Activated CD8-positive, alpha-beta T cell treated with anti-CD3 and anti-CD28 coated beads for 36 hours (primary cell): ENCODE results near the gene STXBP1. TPM values are rescaled to one million over a fixed set of nuclear protein-coding genes. Genes with fewer than 3 reads are reported as not detected.

Experiments
- ATAC-seq: fragments of 200-7000 bp; cut with Tn5 transposase; one replicate; pipeline ENCODE4 v1.10.0; 2021; ENCODE audit warnings: mild to moderate bottlenecking, moderate library complexity
- CTCF ChIA-PET: fragments of 350-600 bp; sonication (Branson Sonifier 250); formaldehyde crosslinking; loops from one replicate; lab custom pipeline; 2021; ENCODE audit warnings: antibody characterized with exemption; lab: Charles Lee
- POLR2A ChIA-PET: fragments of 350-600 bp; sonication (Branson Sonifier 250); formaldehyde crosslinking; loops from one replicate; lab custom pipeline; 2021; ENCODE audit warnings: antibody characterized with exemption; lab: Charles Lee
- DNase-seq: peaks from one replicate; pipeline ENCODE4 v3.0.0-alpha.2; 2020
- H3K27ac Mint-ChIP-seq: one replicate; pipeline ENCODE4 v1.8.0; 2021; ENCODE audit warnings: mild to moderate bottlenecking, mixed read lengths
- H3K27me3 Mint-ChIP-seq: one replicate; pipeline ENCODE4 v1.8.0; 2021; ENCODE audit warnings: mixed read lengths
- H3K36me3 Mint-ChIP-seq: one replicate; pipeline ENCODE4 v1.8.0; 2021; ENCODE audit warnings: low read depth, mixed read lengths
- H3K4me1 Mint-ChIP-seq: one replicate; pipeline ENCODE4 v1.8.0; 2021; ENCODE audit warnings: low read depth, mixed read lengths
- H3K4me3 Mint-ChIP-seq: one replicate; pipeline ENCODE4 v1.8.0; 2021; ENCODE audit warnings: mild to moderate bottlenecking, moderate library complexity, mixed read lengths
- H3K9me3 Mint-ChIP-seq: one replicate; pipeline ENCODE4 v1.8.0; 2021; ENCODE audit warnings: mixed read lengths
- CTCF ChIP-seq: fragments of 200-600 bp; IDR thresholded peaks from one replicate; pipeline ENCODE4 v1.8.0; 2022; ENCODE audit warnings: antibody characterized with exemption, mild to moderate bottlenecking
- intact Hi-C: fragments of 100-400 bp; cut with micrococcal nuclease; formaldehyde crosslinking; loops from one replicate; pipeline ENCODE4 v1.10.0; 2022
- total RNA-seq, 2 experiments: library from RNA; stranded (reverse); gene quantifications; one replicate each; pipeline ENCODE4 v1.2.3, GENCODE V29; 2021

The STXBP1 gene
- total RNA-seq, 2 experiments from 2014 or later: 19.2 to 23.5 TPM

- ATAC-seq (peak; percentile 92), DNase-seq (peak; percentile 99)
- peak within 1 kb of the TSS; percentile 86 for H3K27ac Mint-ChIP-seq
- peak; percentile 76 for TF ChIP-seq CTCF
- ChIA-PET POLR2A (interaction anchor here (0.6 to 2.6 kb wide), 23 partner anchors 8 to 284 kb away, joined by 3 to 13 read pairs (median 4); partner anchors contain the start of genes CDK9, LRSAM1, PTRH1 and RPL12), CTCF (interaction anchor here (0.6 to 5.1 kb wide), 81 partner anchors 8 to 291 kb away, joined by 3 to 62 read pairs (median 4); partner anchors contain the start of genes CDK9, CFAP157, ENG and PTRH1)
- H3K4me3 Mint-ChIP-seq: peak within 1 kb of the TSS; percentile 77
- no peaks in the 10 kb centered on the region for H3K27me3 Mint-ChIP-seq
- intact Hi-C loops: loop anchor here (5.0 to 10.0 kb wide), 4 partner anchors 47 to 230 kb away; no protein-coding TSS in a partner anchor
- peaks cover 2% of the 10 kb centered on the region for H3K36me3 Mint-ChIP-seq
- H3K9me3 Mint-ChIP-seq: no peaks in the 10 kb centered on the region
- H3K4me1 Mint-ChIP-seq: peaks cover 15% of the 10 kb centered on the region
These were observed 122.9 kb downstream of the STXBP1 start, which contains the start of gene TOR2A for GRCh38 chr9:127734747-127735529. TOR2A (minus strand) TSS chr9:127735294; CDS start chr9:127735270, 24 bp downstream.

- DNase-seq: no peak
- H3K27ac Mint-ChIP-seq: peak overlapping the region; percentile 86
These were observed 123.6 kb downstream of the STXBP1 start for GRCh38 chr9:127735530-127736185.

GRCh38 chr9:127738666-127739065 is 126.6 kb downstream of the STXBP1 start:
- Mint-ChIP-seq H3K36me3 (peaks cover 13% of the 10 kb centered on the region), H3K27me3 (no peaks in the 10 kb centered on the region), H3K4me3 (no peak overlapping the region), H3K27ac (no peak overlapping the region), H3K9me3 (no peaks in the 10 kb centered on the region), H3K4me1 (peaks cover 13% of the 10 kb centered on the region)
- intact Hi-C loops: loop anchor here (5.0 to 10.0 kb wide), 3 partner anchors 44 to 234 kb away; no protein-coding TSS in a partner anchor
- DNase-seq: no peak
- CTCF ChIA-PET: interaction anchor here (0.7 to 2.0 kb wide), 2 partner anchors 131 to 379 kb away, joined by 3 to 6 read pairs; no protein-coding TSS in a partner anchor
- POLR2A ChIA-PET: no interaction called here
- no peak for TF ChIP-seq CTCF
- no peak for ATAC-seq

More at GRCh38 chr9:127735530-127736185, 123.6 kb downstream of the STXBP1 start:
- CTCF ChIA-PET: interaction anchor here (0.7 to 5.1 kb wide), 45 partner anchors 8 to 290 kb away, joined by 3 to 62 read pairs (median 7); partner anchors contain the start of genes CDK9, CFAP157, ENG and PTRH1
- Mint-ChIP-seq H3K4me1 (peaks cover 15% of the 10 kb centered on the region), H3K36me3 (peaks cover 2% of the 10 kb centered on the region), H3K4me3 (peak overlapping the region; percentile 77), H3K9me3 (no peaks in the 10 kb centered on the region), H3K27me3 (no peaks in the 10 kb centered on the region)
- POLR2A ChIA-PET: interaction anchor here (0.8 to 2.2 kb wide), 9 partner anchors 9 to 185 kb away, joined by 4 to 13 read pairs (median 8); partner anchors contain the start of genes CDK9, PTRH1, SH2D3C and TTC16
- no peak for TF ChIP-seq CTCF
- no peak for ATAC-seq
- intact Hi-C loops: loop anchor here (5.0 to 10.0 kb wide), 3 partner anchors 47 to 231 kb away; no protein-coding TSS in a partner anchor

GRCh38 chr9:127739614-127740330 is 127.7 kb downstream of the STXBP1 start:
- peaks cover 12% of the 10 kb centered on the region for H3K36me3 Mint-ChIP-seq
- no peaks in the 10 kb centered on the region for H3K27me3 Mint-ChIP-seq
- ATAC-seq (no peak), DNase-seq (no peak)
- no peak overlapping the region for H3K27ac Mint-ChIP-seq
- TF ChIP-seq CTCF: no peak
- H3K9me3 Mint-ChIP-seq: no peaks in the 10 kb centered on the region
- POLR2A ChIA-PET: interaction anchor here (0.6 to 1.4 kb wide), 3 partner anchors 39 to 125 kb away, joined by 3 to 5 read pairs (median 3); partner anchors contain the start of gene SH2D3C
- CTCF ChIA-PET: interaction anchor here (0.7 to 1.5 kb wide), 4 partner anchors 130 to 203 kb away, joined by 3 to 4 read pairs (median 4); no protein-coding TSS in a partner anchor
- peaks cover 6% of the 10 kb centered on the region for H3K4me1 Mint-ChIP-seq
- intact Hi-C loops: loop anchor here (5.0 to 10.0 kb wide), 3 partner anchors 43 to 235 kb away; no protein-coding TSS in a partner anchor
- no peak overlapping the region for H3K4me3 Mint-ChIP-seq
